Left lung (tissue), 10 donors: ENCODE data around the gene MCM9. TPM values are rescaled to one million over a fixed set of nuclear protein-coding genes. Genes with fewer than 3 reads are reported as not detected.

Source experiments
- ATAC-seq: fragments of 200-7000 bp; cut with Tn5 transposase; one replicate; pipeline ENCODE4 v1.9.1; 2020; ENCODE audit warnings: moderate library complexity
- DNase-seq, 4 donors: peaks; one replicate each; pipeline ENCODE4 v3.0.0-alpha.2; 2013 to 2020
- H3K27ac ChIP-seq, 2 donors: fragments of 200-600 bp; sonication (generic) in 1 of 2; one replicate each; pipeline versions ENCODE4 v1.5.0 to v1.8.0; 2020 to 2021
- H3K27me3 ChIP-seq, 2 donors: fragments of 200-600 bp; sonication (generic) in 1 of 2; one replicate each; pipeline versions ENCODE4 v1.5.0 to v1.8.0; 2020 to 2021
- H3K36me3 ChIP-seq, 2 donors: fragments of 200-600 bp; sonication (generic) in 1 of 2; one replicate each; pipeline versions ENCODE4 v1.5.0 to v1.8.0; 2020 to 2021
- H3K4me1 ChIP-seq, 2 donors: fragments of 200-600 bp; one replicate each; pipeline ENCODE4 v1.8.0; 2021
- H3K4me3 ChIP-seq, 2 donors: fragments of 200-600 bp; sonication (generic) in 1 of 2; one replicate each; pipeline versions ENCODE4 v1.5.0 to v1.8.0; 2020 to 2021; ENCODE audit warnings: mild to moderate bottlenecking in 1 of 2
- H3K9me3 ChIP-seq, 2 donors: fragments of 200-600 bp; sonication (generic) in 1 of 2; one replicate each; pipeline versions ENCODE4 v1.5.0 to v1.8.0; 2020 to 2021
- CTCF ChIP-seq, 2 donors: fragments of 200-600 bp; sonication (generic) in 1 of 2; IDR thresholded peaks; one replicate each; pipeline versions ENCODE4 v1.5.0 to v1.8.0; 2021; ENCODE audit warnings: antibody characterized with exemption in 2 of 2
- intact Hi-C, 2 donors: fragments of 100-400 bp; cut with DNase I; formaldehyde crosslinking; loops; one replicate each; pipeline versions ENCODE4 v1.11.2 to v1.14.2; 2022
- polyA plus RNA-seq, 6 donors: library from polyadenylated mRNA; unstranded; fragments of 120-200 nt; gene quantifications; one replicate each; pipeline ENCODE4 v1.2.1, GENCODE V29; 2013; ENCODE audit not compliant: insufficient read length in 6 of 6
- total RNA-seq, 2 donors: library from RNA; stranded (reverse); fragmentation: NEBNext Ultra II Directional; extraction: Animal tissue kit (Norgen Biotek cat#: 25700); gene quantifications; one replicate each; pipeline ENCODE4 v1.2.1, GENCODE V29; 2021
- donor health status: DM: no; HTN: yes; CAD: no.
- donor health status: DM: no; HTN: no; CAD: no.

MCM9 gene
- total and polyA plus RNA-seq, 8 donors: 16.0 to 24.2 (median 20.7) TPM

GRCh38 chr6:118897386-118897785 is 37.6 kb downstream of the MCM9 start:
- Histone ChIP-seq H3K27me3 (no peaks in the 10 kb centered on the region), H3K4me1 (peaks cover 4 to 43% of the 10 kb centered on the region in 2 donors), H3K36me3 (peaks cover 0 to 9% of the 10 kb centered on the region in 2 donors), H3K4me3 (no peak overlapping the region), H3K9me3 (no peaks in the 10 kb centered on the region), H3K27ac (no peak overlapping the region)
- DNase-seq (no peak), ATAC-seq (no peak)
- intact Hi-C loops: no loop called here
- TF ChIP-seq CTCF (IDR thresholded peaks at IDR 0.05): no peak

DNA sequence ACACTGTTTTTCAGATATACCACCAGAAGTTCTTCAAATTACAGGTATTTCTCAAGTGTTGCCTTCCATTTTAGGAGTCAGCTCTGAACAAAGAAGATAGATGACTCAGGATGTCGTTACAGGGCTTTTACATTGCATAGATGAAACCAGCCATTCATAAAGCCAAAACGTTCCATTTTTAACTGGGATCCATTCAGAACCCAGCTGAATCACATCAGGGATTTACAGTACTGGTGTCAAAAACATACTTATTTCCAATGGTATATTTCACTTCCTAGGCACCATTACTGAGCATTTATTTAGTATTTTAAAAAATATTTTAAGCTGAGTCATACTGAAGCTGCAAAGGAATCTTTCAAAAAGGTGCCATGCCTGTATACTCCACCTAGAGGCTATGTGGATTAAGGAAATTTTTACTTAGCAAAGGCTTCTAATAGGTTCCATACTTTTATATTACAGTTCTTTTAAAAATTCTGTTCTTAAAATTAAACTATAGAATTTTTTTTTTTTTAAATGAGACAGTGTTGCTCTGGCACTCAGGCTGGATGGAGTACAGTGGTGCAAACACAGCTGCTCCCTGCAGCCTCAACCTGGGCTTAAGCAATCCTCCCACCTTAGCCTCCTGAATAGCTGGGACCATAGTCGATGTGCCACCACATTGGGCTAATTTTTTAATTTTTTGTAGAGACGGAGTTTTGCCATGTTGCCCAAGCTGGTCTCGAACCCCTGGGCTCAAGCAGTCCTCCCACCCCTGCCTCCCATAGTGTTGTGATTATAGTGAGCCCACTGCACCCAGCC is 38.4 kb downstream of the MCM9 start:
- H3K27me3 ChIP-seq: no peaks in the 10 kb centered on the region
- H3K27ac ChIP-seq: peak overlapping the region in 1 of 2 donors; percentile 5
- H3K9me3 ChIP-seq: no peaks in the 10 kb centered on the region
- TF ChIP-seq CTCF (IDR thresholded peaks at IDR 0.05): peak; percentile 23 to 25
- no peak for ATAC-seq
- intact Hi-C loops: no loop called here
- DNase-seq: no peak
- peak overlapping the region in 1 of 2 donors; percentile 87 for H3K4me3 ChIP-seq
- peaks cover 5 to 51% of the 10 kb centered on the region in 2 donors for H3K4me1 ChIP-seq
- peaks cover 0 to 5% of the 10 kb centered on the region in 2 donors for H3K36me3 ChIP-seq

GRCh38 chr6:118895859-118896258 is 39.1 kb downstream of the MCM9 start:
- peak overlapping the region; percentile 93 to 95 for H3K27ac ChIP-seq
- H3K4me3 ChIP-seq: peak overlapping the region in 1 of 2 donors; percentile 87

GRCh38 chr6:118895261-118895560 is 39.7 kb downstream of the MCM9 start:
- TF ChIP-seq CTCF (IDR thresholded peaks at IDR 0.05): peak in 1 of 2 donors; percentile 0
- intact Hi-C loops: no loop called here
- no peak for ATAC-seq
- Histone ChIP-seq H3K9me3 (no peaks in the 10 kb centered on the region), H3K4me3 (peak overlapping the region; percentile 87 to 90), H3K27ac (peak overlapping the region; percentile 93 to 95), H3K4me1 (peaks cover 12 to 52% of the 10 kb centered on the region in 2 donors), H3K36me3 (peaks cover 0 to 5% of the 10 kb centered on the region in 2 donors), H3K27me3 (no peaks in the 10 kb centered on the region)
- no peak for DNase-seq

More at GRCh38 chr6:118895859-118896258, 39.1 kb downstream of the MCM9 start:
- H3K36me3 ChIP-seq: peaks cover 0 to 5% of the 10 kb centered on the region in 2 donors
- DNase-seq: no peak
- no peak for TF ChIP-seq CTCF (IDR thresholded peaks at IDR 0.05)
- peaks cover 11 to 54% of the 10 kb centered on the region in 2 donors for H3K4me1 ChIP-seq
- H3K9me3 ChIP-seq: no peaks in the 10 kb centered on the region
- intact Hi-C loops: no loop called here
- no peaks in the 10 kb centered on the region for H3K27me3 ChIP-seq
- ATAC-seq: no peak

DNA sequence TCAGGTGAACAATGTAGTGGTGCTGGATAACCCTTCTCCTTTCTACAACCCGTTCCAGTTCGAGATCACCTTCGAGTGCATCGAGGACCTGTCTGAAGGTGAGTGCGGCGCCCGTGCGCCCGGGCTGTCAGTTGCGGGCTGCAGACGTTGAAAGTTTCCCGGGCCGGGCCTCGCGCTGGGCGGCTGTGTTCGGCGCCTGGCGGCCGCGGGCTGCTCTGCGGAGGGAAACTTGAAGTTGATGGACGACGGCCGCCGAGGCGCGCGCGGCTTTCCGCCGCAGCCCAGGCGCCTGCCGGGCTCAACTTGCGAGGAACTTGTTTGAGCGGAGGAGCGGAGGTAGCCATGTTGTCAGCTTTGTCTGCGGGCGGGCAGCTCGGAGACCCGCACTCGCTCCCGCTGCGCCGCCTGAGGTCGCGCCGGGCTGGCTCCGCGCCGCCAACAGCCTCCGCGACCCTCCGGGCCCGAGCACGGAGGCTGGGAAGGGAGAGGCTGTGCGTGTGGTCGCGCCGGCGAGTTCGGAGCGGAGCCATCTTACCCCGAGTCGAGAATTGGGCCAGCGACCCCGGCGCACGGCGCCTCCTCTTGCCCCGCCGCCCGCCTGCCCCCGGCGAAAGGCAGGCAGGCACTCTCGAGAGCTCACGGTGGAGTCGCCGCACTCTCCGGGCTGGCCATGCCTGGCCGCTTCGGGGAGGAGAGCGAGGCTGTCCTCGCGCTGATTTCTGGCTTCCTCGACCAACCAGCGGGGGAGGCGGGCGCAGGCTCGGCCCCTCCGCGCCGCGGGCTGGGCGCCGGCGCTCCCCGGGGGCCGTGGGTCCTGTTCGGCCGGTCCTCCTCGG is 40.3 kb downstream of the MCM9 start:
- TF ChIP-seq CTCF (IDR thresholded peaks at IDR 0.05): peak in 1 of 2 donors; percentile 4
- Histone ChIP-seq H3K4me1 (peaks cover 12 to 47% of the 10 kb centered on the region in 2 donors), H3K27me3 (no peaks in the 10 kb centered on the region), H3K36me3 (peaks cover 0 to 2% of the 10 kb centered on the region in 2 donors), H3K9me3 (no peaks in the 10 kb centered on the region), H3K27ac (peak overlapping the region; percentile 93 to 95), H3K4me3 (peak overlapping the region; percentile 87 to 90)
- intact Hi-C loops: no loop called here
- DNase-seq: peak; percentile 52 to 92 (median 68)
- ATAC-seq: peak; percentile 69
